Effector memory CD4-positive, alpha-beta T cell (primary cell): ENCODE data around the gene CHGA.

Experiments
- DNase-seq, 3 donors: peaks; one replicate each; pipeline ENCODE4 v3.0.0-alpha.2; 2020
- H3K27ac ChIP-seq: 2 replicates; pipeline ENCODE4 v1.7.0; 2013; ENCODE audit warnings: mild to moderate bottlenecking, low read length, moderate library complexity; ENCODE audit not compliant: insufficient read depth, poor library complexity, severe bottlenecking
- H3K27me3 ChIP-seq: replicated peaks from 2 replicates; pipeline ENCODE4 v1.7.0; 2013; ENCODE audit warnings: mild to moderate bottlenecking, low read length; ENCODE audit not compliant: insufficient read depth, control insufficient read depth, poor library complexity, severe bottlenecking
- H3K36me3 ChIP-seq: 2 replicates; pipeline ENCODE4 v1.7.0; 2013; ENCODE audit warnings: mild to moderate bottlenecking, low read length, moderate library complexity; ENCODE audit not compliant: control insufficient read depth, insufficient read depth
- H3K4me1 ChIP-seq: 2 replicates; pipeline ENCODE4 v1.7.0; 2013; ENCODE audit warnings: low read length, mild to moderate bottlenecking; ENCODE audit not compliant: control insufficient read depth, insufficient read depth, poor library complexity, severe bottlenecking
- H3K4me3 ChIP-seq: 2 replicates; pipeline ENCODE4 v1.7.0; 2013; ENCODE audit warnings: low read length, low read depth, mild to moderate bottlenecking; ENCODE audit not compliant: insufficient read depth, poor library complexity, severe bottlenecking
- H3K9me3 ChIP-seq: 2 replicates; pipeline ENCODE4 v1.7.0; 2013; ENCODE audit warnings: mild to moderate bottlenecking, low read length, moderate library complexity; ENCODE audit not compliant: control insufficient read depth

Gene CHGA

DNA sequence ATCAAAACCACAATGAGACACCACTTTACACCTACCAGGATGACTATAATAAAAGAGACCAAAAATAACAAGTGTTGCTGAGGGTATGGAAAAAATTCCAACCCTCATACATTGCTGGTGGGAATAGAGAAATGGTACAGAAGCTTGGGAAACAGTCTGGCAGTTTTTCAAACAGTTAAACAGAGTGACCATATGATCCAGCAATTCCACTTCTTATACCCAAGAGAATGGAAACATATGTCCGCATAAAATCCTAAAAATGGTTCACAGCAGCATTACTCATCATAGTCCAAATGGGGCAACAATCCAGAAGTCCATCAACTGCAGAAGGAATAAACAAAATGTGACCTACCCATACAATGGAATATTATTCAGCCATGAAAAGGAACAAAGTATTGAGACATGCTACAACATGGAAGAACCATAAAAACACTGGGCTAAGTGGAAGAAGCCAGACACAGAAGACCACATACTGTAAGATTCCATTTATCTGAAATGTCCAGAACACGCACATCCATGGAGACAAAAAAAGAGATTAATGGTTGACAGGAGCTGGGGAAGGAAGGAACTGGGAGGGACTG, 44.5 kb downstream of the CHGA start:
- no peak for DNase-seq
- Histone ChIP-seq H3K9me3 (no peaks in the 10 kb centered on the region), H3K27ac (no peak overlapping the region), H3K4me3 (no peak overlapping the region), H3K36me3 (no peaks in the 10 kb centered on the region), H3K27me3 (no peaks in the 10 kb centered on the region), H3K4me1 (no peaks in the 10 kb centered on the region)

- Histone ChIP-seq H3K27ac (no peak overlapping the region), H3K9me3 (no peaks in the 10 kb centered on the region), H3K36me3 (no peaks in the 10 kb centered on the region), H3K27me3 (no peaks in the 10 kb centered on the region), H3K4me3 (no peak overlapping the region), H3K4me1 (no peaks in the 10 kb centered on the region)
- no peak for DNase-seq
Measured at GRCh38 chr14:92968291-92969020, 45.5 kb downstream of the CHGA start.

- no peaks in the 10 kb centered on the region for H3K9me3 ChIP-seq
- H3K4me3 ChIP-seq: no peak overlapping the region
- no peaks in the 10 kb centered on the region for H3K4me1 ChIP-seq
- no peaks in the 10 kb centered on the region for H3K27me3 ChIP-seq
- no peak overlapping the region for H3K27ac ChIP-seq
- no peaks in the 10 kb centered on the region for H3K36me3 ChIP-seq
- DNase-seq: no peak
Measured at GRCh38 chr14:92969430-92969829, 46.5 kb downstream of the CHGA start.

DNA sequence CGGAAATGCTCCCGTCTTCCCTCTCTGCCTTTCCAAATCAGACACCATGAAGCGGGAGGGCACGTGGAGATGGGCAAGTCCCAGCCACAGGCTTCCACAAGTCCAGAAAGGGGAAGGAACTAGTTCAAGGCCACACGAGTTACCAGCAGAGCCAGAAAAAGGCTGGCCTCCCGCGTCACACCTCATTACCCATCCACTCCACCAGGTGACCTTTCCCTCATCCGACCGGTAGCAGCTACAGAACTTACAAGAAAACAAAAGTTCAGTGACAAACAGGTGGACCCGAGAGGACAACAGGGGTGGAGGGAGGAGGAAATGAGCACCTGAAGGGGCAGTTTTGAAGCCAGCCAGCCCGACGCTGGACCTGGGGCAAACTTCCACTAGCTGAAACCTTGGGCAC, 46.9 kb downstream of the CHGA start:
- Histone ChIP-seq H3K9me3 (no peaks in the 10 kb centered on the region), H3K27ac (no peak overlapping the region), H3K4me3 (no peak overlapping the region), H3K36me3 (no peaks in the 10 kb centered on the region), H3K4me1 (no peaks in the 10 kb centered on the region), H3K27me3 (no peaks in the 10 kb centered on the region)
- DNase-seq: no peak

DNA sequence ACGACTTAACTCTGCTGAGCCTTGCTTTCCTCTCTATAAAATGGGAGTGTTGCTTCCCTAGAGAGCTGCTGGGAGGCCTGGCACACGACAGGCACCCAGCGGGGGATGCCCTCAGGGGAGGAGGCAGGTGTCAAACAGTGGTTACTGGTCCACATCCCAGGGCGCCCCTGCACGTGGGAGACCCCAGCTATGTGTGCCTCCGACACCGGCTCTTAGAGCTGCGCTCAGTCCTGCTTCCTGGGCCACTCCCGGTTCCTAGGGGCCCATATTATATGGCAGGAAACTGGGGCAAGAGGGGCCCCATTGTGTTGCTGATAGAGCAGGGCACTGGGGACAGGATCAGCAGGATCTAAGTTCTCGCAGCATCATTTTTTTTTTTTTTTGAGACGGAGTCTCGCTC, 47.3 kb downstream of the CHGA start:
- no peak overlapping the region for H3K4me3 ChIP-seq
- H3K27ac ChIP-seq: no peak overlapping the region
- H3K4me1 ChIP-seq: no peaks in the 10 kb centered on the region
- DNase-seq: no peak
- no peaks in the 10 kb centered on the region for H3K36me3 ChIP-seq
- H3K27me3 ChIP-seq: no peaks in the 10 kb centered on the region
- H3K9me3 ChIP-seq: no peaks in the 10 kb centered on the region

GRCh38 chr14:92971601-92972180, 48.7 kb downstream of the CHGA start:
- H3K27ac ChIP-seq: no peak overlapping the region
- H3K4me3 ChIP-seq: no peak overlapping the region
- H3K27me3 ChIP-seq: no peaks in the 10 kb centered on the region
- H3K4me1 ChIP-seq: no peaks in the 10 kb centered on the region
- peaks cover 6% of the 10 kb centered on the region for H3K36me3 ChIP-seq
- DNase-seq: no peak
- H3K9me3 ChIP-seq: peaks cover 7% of the 10 kb centered on the region

DNA sequence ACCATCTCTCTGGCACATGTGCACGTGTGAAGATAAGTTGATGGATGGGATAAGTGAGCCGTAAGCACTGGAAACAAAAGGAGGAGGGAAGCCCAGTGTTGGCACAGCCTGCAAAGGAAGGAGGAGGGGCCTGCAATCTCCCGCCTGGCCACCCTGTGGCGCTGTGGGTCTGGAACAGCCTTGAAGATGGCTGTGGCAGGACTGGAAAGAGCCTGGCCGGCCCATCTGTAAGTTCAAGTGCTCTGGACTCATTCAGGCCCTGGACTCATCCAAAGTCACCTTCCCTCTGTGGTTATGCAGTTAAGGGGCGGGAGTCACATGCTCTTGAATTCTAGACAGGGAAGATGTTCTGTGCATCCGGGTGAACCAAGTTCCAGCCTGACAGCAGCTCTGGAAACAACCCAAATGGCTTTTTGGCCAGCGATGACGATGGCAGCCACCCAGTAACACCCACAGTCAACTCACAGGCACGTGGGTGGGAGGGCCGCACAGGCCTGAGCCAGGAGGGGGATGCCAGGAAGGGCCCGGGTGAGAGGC, 50.4 kb downstream of the CHGA start:
- DNase-seq: no peak
- peaks cover 16% of the 10 kb centered on the region for H3K36me3 ChIP-seq
- H3K9me3 ChIP-seq: peaks cover 7% of the 10 kb centered on the region
- H3K27ac ChIP-seq: no peak overlapping the region
- H3K4me1 ChIP-seq: no peaks in the 10 kb centered on the region
- no peaks in the 10 kb centered on the region for H3K27me3 ChIP-seq
- H3K4me3 ChIP-seq: no peak overlapping the region

DNA sequence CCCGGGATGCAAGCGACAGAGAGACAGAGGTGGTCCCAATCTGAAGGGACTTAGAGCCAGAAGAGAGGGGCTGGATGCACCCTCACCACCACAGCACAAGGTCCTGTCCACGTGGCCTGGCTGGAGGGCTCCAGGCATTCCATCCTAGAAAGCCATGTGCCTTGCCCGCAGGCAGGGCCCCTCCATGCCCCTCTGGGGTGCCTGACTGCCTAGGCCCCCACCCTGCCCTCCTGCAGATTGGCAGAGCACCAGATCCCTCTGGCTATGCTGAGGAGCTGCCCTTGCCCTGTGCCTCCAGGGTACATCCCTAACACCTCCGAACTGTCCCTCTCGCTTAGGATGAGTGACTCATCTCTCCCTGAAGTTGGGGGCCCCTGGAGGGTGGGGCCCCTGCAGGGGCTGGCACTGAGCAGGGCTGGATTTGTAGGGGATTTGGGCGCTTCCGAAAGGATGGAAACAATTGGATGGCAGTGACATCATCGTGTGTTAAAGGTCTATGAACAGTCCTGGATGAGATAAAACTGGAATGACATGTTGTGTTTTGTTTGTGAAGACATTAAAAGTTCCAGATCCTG, 50.9 kb downstream of the CHGA start:
- H3K4me3 ChIP-seq: no peak overlapping the region
- H3K9me3 ChIP-seq: peaks cover 7% of the 10 kb centered on the region
- H3K36me3 ChIP-seq: peaks cover 20% of the 10 kb centered on the region
- no peak overlapping the region for H3K27ac ChIP-seq
- no peaks in the 10 kb centered on the region for H3K4me1 ChIP-seq
- H3K27me3 ChIP-seq: no peaks in the 10 kb centered on the region
- DNase-seq: no peak

DNA sequence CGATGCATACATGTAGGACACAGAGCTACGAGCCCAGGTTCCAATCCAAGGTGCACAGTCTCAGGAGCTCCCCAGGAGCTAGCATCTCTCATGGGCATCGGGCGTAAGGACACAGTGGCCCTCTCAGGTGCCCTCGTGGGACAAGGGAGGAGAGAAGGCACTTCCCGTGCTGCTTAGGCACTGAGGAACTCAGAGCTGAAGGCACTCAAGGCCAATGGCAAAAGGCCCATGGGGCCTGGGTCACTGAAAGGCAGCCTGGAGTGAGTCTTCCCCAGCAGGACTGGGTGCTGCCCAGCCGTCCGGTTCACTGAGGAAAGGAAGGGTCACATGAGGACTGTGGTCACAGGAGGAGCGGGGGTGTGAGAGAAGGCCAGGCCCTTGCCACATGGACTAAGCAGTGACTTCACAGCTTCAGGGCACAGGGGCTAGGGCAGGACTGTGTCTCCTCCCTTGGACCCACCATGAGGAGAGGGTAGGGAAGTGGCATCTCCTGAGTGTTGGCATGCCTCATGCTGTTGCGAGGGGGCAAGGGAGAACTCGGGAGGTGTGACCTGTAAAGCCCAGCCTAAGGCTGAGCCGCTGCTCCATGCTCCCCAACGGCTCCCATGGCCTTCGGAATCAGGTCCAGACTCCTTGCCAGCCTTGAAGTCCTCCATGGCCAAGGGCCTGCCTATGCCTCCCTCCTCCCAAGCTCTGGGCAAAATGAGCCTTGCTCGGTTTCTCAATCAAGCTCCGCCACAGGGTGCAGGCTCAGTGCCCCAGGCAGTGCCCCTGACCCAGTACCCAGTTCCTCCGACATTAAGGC, 51.8 kb downstream of the CHGA start:
- no peak overlapping the region for H3K27ac ChIP-seq
- no peaks in the 10 kb centered on the region for H3K27me3 ChIP-seq
- no peak for DNase-seq
- no peak overlapping the region for H3K4me3 ChIP-seq
- H3K36me3 ChIP-seq: peaks cover 20% of the 10 kb centered on the region
- peaks cover 7% of the 10 kb centered on the region for H3K9me3 ChIP-seq
- H3K4me1 ChIP-seq: no peaks in the 10 kb centered on the region
